Measurements from ENCODE around the gene PTPRG. TPM values are rescaled to one million over a fixed set of nuclear protein-coding genes. Genes with fewer than 3 reads are reported as not detected.

Gene PTPRG
- total RNA-seq, 1 experiment from 2014 or later: 32.1 TPM

DNA sequence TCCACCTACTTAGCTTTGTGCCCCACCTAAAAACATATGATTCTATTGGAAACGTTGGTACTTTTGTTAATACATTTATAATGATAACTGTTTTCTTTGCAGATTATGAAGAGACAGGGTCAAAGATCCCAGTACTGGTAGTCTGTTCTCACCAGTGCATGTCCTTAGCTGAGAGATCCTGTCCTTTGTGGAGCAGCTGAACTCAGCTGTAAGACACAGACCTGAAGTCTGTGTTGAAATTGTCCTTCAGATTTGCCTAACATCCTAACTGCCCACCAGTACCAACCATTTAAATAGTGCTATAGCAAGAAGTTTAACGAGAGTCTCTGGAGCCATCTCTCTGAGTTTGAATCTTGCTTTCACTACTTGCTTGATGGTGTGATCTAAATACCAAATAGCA lies 413.3 kb downstream of the PTPRG start:
- Histone ChIP-seq H3K9ac (ENCODE audit: low read length) (no peak overlapping the region), H3K27ac (ENCODE audit: low read depth, low read length) (no peak overlapping the region), H3K9me2 (ENCODE audit: insufficient read depth) (no peaks in the 10 kb centered on the region), H3K4me3 (replicated peaks in 1 of 2; ENCODE audit: low read depth in 1 of 2, low read length in 2 of 2) (no peak overlapping the region), H3K79me2 (ENCODE audit: insufficient read depth, low read length) (no peaks in the 10 kb centered on the region; the same call in 1 of the 2 replicates), H3K9me3 (ENCODE audit: control insufficient read depth in 1 of 2, insufficient read depth in 1 of 2, low read depth in 1 of 2, low read length in 2 of 2) (no peaks in the 10 kb centered on the region), H3K4me2 (ENCODE audit: low read length) (no peak overlapping the region), H4K20me1 (ENCODE audit: insufficient read depth) (no peaks in the 10 kb centered on the region), H2AFZ (ENCODE audit: low read depth, low read length, poor library complexity, severe bottlenecking) (no peak overlapping the region), H3K27me3 (ENCODE audit: insufficient read depth, low read length) (no peaks in the 10 kb centered on the region), H3K36me3 (ENCODE audit: control insufficient read depth in 1 of 2, insufficient read depth in 2 of 2, low read length in 2 of 2) (no peaks in the 10 kb centered on the region), H3K4me1 (ENCODE audit: control insufficient read depth in 1 of 2, insufficient read depth in 2 of 2, low read length in 2 of 2) (no peaks in the 10 kb centered on the region)
- ChIA-PET CTCF (no interaction called here), RAD21 (ENCODE audit: low non-redundant PET in 1 of 2, low total read pairs in 2 of 2, uncharacterized antibody in 2 of 2, unreplicated experiment in 2 of 2) (no interaction called here), POLR2A (no interaction called here)
- no peak for TF ChIP-seq CBX3 (IDR thresholded peaks at IDR 0.05; ENCODE audit: low read depth)
- no peak for TF ChIP-seq POLR2AphosphoS5 (IDR thresholded peaks at IDR 0.05; ENCODE audit: low read depth, low read length)
- TF ChIP-seq, protein P1, sequence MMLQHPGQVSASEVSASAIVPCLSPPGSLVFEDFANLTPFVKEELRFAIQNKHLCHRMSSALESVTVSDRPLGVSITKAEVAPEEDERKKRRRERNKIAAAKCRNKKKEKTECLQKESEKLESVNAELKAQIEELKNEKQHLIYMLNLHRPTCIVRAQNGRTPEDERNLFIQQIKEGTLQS (IDR thresholded peaks at IDR 0.05): no peak
- BruUV-seq (replicated peaks): no TSS peak
- DNase-seq (ENCODE audit: low read depth, low spot score) (no peak), ATAC-seq (no peak)
- intact Hi-C loops (cut with micrococcal nuclease): no loop called here

GRCh38 chr3:61975199-61975598 lies 413.8 kb downstream of the PTPRG start:
- no peak for TF ChIP-seq EZH2phosphoT487 (IDR thresholded peaks at IDR 0.05; ENCODE audit: borderline replicate concordance)
- TF ChIP-seq, protein P1 (IDR thresholded peaks at IDR 0.05): no peak
- no peak for TF ChIP-seq SIN3A (IDR thresholded peaks at IDR 0.05; ENCODE audit: low read depth)
- no peak for TF ChIP-seq SP1 (IDR thresholded peaks at IDR 0.05; ENCODE audit: low read depth)
- no peak for TF ChIP-seq EZH2 (IDR thresholded peaks at IDR 0.05)
- no peak for TF ChIP-seq FOSL1 (IDR thresholded peaks at IDR 0.05; ENCODE audit: low read depth)
- no peak for TF ChIP-seq CBX3 (IDR thresholded peaks at IDR 0.05; ENCODE audit: low read depth)
- TF ChIP-seq EGR1 (IDR thresholded peaks at IDR 0.05; ENCODE audit: low read depth): no peak
- Histone ChIP-seq H2AFZ (ENCODE audit: low read depth, low read length, poor library complexity, severe bottlenecking) (no peak overlapping the region), H3K4me2 (ENCODE audit: low read length) (no peak overlapping the region), H4K20me1 (ENCODE audit: insufficient read depth) (no peaks in the 10 kb centered on the region), H3K79me2 (ENCODE audit: insufficient read depth, low read length) (no peaks in the 10 kb centered on the region; the same call in 1 of the 2 replicates), H3K36me3 (ENCODE audit: control insufficient read depth in 1 of 2, insufficient read depth in 2 of 2, low read length in 2 of 2) (no peaks in the 10 kb centered on the region), H3K4me1 (ENCODE audit: control insufficient read depth in 1 of 2, insufficient read depth in 2 of 2, low read length in 2 of 2) (no peaks in the 10 kb centered on the region), H3K4me3 (replicated peaks in 1 of 2; ENCODE audit: low read depth in 1 of 2, low read length in 2 of 2) (no peak overlapping the region), H3K9me3 (ENCODE audit: control insufficient read depth in 1 of 2, insufficient read depth in 1 of 2, low read depth in 1 of 2, low read length in 2 of 2) (no peaks in the 10 kb centered on the region), H3K9ac (ENCODE audit: low read length) (no peak overlapping the region), H3K27me3 (ENCODE audit: insufficient read depth, low read length) (no peaks in the 10 kb centered on the region), H3K9me2 (ENCODE audit: insufficient read depth) (no peaks in the 10 kb centered on the region), H3K27ac (ENCODE audit: low read depth, low read length) (no peak overlapping the region)
- no TSS peak for BruUV-seq (replicated peaks)
- DNase-seq (ENCODE audit: low read depth, low spot score): no peak
- ChIA-PET POLR2A (no interaction called here), RAD21 (ENCODE audit: low non-redundant PET in 1 of 2, low total read pairs in 2 of 2, uncharacterized antibody in 2 of 2, unreplicated experiment in 2 of 2) (no interaction called here), CTCF (no interaction called here)
- no peak for ATAC-seq
- intact Hi-C loops (cut with micrococcal nuclease): no loop called here
